Activated T-helper 1 cell treated with anti-CD3 and anti-CD28 coated beads, Interleukin-2, amount 50 U/mL, for 16 hours (primary cell): Measurements from ENCODE around the gene MEI1.

Experiments
- DNase-seq, 2 donors: peaks; one replicate each; pipeline ENCODE4 v3.0.0-alpha.2; 2020; ENCODE audit warnings: low read depth in 1 of 2, low spot score in 1 of 2

The MEI1 gene

GRCh38 chr22:41742918-41743317 lies 43.6 kb downstream of the MEI1 start:
- DNase-seq, result no peak

- no peak for DNase-seq
Measured at GRCh38 chr22:41745968-41746367, 46.7 kb downstream of the MEI1 start.

- DNase-seq, result peak; percentile 16 to 24
Measured at GRCh38 chr22:41746567-41747400, 47.5 kb downstream of the MEI1 start.

- no peak for DNase-seq
Measured at GRCh38 chr22:41752011-41752970, 53.0 kb downstream of the MEI1 start.

- no peak for DNase-seq
Measured at GRCh38 chr22:41753984-41754383, 54.7 kb downstream of the MEI1 start.

GRCh38 chr22:41757502-41757901 lies 58.2 kb downstream of the MEI1 start:
- no peak for DNase-seq

GRCh38 chr22:41758231-41758630 lies 58.9 kb downstream of the MEI1 start:
- DNase-seq, result no peak

- no peak for DNase-seq
Measured at GRCh38 chr22:41762980-41763779, 63.9 kb downstream of the MEI1 start.

- no peak for DNase-seq
Measured at GRCh38 chr22:41766476-41766875, 67.2 kb downstream of the MEI1 start.

GRCh38 chr22:41768430-41768829 lies 69.1 kb downstream of the MEI1 start:
- DNase-seq, result no peak

- DNase-seq, result no peak
Measured at GRCh38 chr22:41770715-41771468, 71.6 kb downstream of the MEI1 start.

- DNase-seq, result no peak
Measured at GRCh38 chr22:41772198-41772597, 72.9 kb downstream of the MEI1 start.

GRCh38 chr22:41772645-41773044 lies 73.3 kb downstream of the MEI1 start:
- no peak for DNase-seq

- no peak for DNase-seq
Measured at GRCh38 chr22:41775338-41775737, 76.0 kb downstream of the MEI1 start.

- no peak for DNase-seq
Measured at GRCh38 chr22:41775976-41776375, 76.7 kb downstream of the MEI1 start.

GRCh38 chr22:41776381-41776780 lies 77.1 kb downstream of the MEI1 start:
- no peak for DNase-seq

GRCh38 chr22:41777749-41778425 lies 78.6 kb downstream of the MEI1 start:
- no peak for DNase-seq

- no peak for DNase-seq
Measured at GRCh38 chr22:41779929-41780505, 80.7 kb downstream of the MEI1 start.

GRCh38 chr22:41780746-41781505 lies 81.6 kb downstream of the MEI1 start:
- peak; percentile 73 to 77 for DNase-seq
